H1 (cell line): ENCODE measurements around the gene KDM6A. TPM values are rescaled to one million over a fixed set of nuclear protein-coding genes. Genes with fewer than 3 reads are reported as not detected.

ENCODE experiments used
- ASH2L ChIP-seq: fragments of 200-600, 300-600 bp; sonication (generic); IDR thresholded peaks from one replicate; pipeline ENCODE4 v1.7.1; 2017; ENCODE audit warnings: low read length
- BCL11A ChIP-seq, 2 experiments: IDR thresholded peaks; one replicate each; pipeline ENCODE4 v1.6.1; 2011; ENCODE audit warnings: low read depth in 2 of 2, low read length in 2 of 2, mild to moderate bottlenecking in 2 of 2
- FOSL1 ChIP-seq: IDR thresholded peaks from 2 replicates; pipeline ENCODE4 v1.6.1; 2011; ENCODE audit warnings: mild to moderate bottlenecking, low read depth, low read length, moderate library complexity; ENCODE audit not compliant: insufficient read depth
- PHF8 ChIP-seq: fragments of 200-600 bp; sonication (generic); conservative IDR thresholded peaks from 2 replicates; pipeline ENCODE4 v1.7.1; 2012; ENCODE audit warnings: low read depth, mild to moderate bottlenecking, inconsistent platforms, low read length, moderate library complexity
- POLR2A ChIP-seq, 2 experiments: IDR thresholded peaks; 1 replicate in 1 of 2; 2 replicates in 1 of 2; pipeline ENCODE4 v1.6.1; 2011; ENCODE audit warnings: low read depth in 2 of 2, low read length in 2 of 2, mild to moderate bottlenecking in 2 of 2; ENCODE audit errors: control extremely low read depth in 1 of 2
- polyA plus RNA-seq, 7 experiments: library from polyadenylated mRNA; depleted of rRNA in 3 of 7; stranded (reverse) in 5 of 7; unstranded in 2 of 7; fragments of >200 nt in 5 of 7; fragments of 200-250 nt in 2 of 7; gene quantifications; 1 replicate in 5 of 7; 2 replicates in 1 of 7; 4 replicates in 1 of 7; pipeline versions ENCODE4 v1.2.1 to v1.2.3, GENCODE V29; 2011 to 2013; ENCODE audit warnings: missing spikeins in 2 of 7, mixed read lengths in 2 of 7
- total RNA-seq: library from RNA; stranded (reverse); fragmentation: NEBNext Ultra II Directional; extraction: Animal tissue kit (Norgen Biotek cat#: 25700); gene quantifications from 2 replicates; pipeline ENCODE4 v1.2.1, GENCODE V29; 2021
- TF ChIP-seq, protein P1 (sequence below): fragments of 300-600 bp; sonication (generic); IDR thresholded peaks from 2 replicates; pipeline ENCODE4 v1.7.1; 2012; ENCODE audit warnings: low read length, moderate library complexity, mild to moderate bottlenecking, inconsistent platforms; ENCODE audit not compliant: insufficient replicate concordance
- TF ChIP-seq, protein P2 (sequence below): IDR thresholded peaks from 2 replicates; pipeline ENCODE4 v1.6.1; 2011; ENCODE audit warnings: low read depth, mild to moderate bottlenecking, low read length; ENCODE audit not compliant: insufficient read depth

The KDM6A gene
- total and polyA plus RNA-seq, 2 of the 8 experiments (the other 6 are each of a cell fraction or from before 2014, with no cell fraction given), result 43.5 to 58.4 TPM

DNA sequence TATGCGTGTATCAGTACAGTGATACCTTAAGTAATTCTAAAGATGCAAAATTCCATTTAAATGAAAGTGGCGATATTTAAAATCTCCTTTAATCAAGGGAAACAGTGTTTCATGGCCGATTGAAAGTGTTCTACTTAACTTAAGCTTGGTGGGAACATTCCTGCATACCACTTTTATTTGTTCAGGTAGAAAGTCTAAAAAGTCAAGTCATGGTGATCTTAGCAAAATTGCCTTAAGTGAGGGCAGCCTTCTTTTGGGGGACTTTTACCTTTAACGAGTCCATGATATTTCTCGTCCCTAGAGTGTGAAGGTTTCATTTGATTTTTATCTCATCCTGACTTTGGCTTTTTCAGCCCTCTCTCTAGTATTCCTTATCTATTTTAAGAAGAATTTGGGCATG lies 149.2 kb downstream of the KDM6A start (continued):
- TF ChIP-seq, protein P1, sequence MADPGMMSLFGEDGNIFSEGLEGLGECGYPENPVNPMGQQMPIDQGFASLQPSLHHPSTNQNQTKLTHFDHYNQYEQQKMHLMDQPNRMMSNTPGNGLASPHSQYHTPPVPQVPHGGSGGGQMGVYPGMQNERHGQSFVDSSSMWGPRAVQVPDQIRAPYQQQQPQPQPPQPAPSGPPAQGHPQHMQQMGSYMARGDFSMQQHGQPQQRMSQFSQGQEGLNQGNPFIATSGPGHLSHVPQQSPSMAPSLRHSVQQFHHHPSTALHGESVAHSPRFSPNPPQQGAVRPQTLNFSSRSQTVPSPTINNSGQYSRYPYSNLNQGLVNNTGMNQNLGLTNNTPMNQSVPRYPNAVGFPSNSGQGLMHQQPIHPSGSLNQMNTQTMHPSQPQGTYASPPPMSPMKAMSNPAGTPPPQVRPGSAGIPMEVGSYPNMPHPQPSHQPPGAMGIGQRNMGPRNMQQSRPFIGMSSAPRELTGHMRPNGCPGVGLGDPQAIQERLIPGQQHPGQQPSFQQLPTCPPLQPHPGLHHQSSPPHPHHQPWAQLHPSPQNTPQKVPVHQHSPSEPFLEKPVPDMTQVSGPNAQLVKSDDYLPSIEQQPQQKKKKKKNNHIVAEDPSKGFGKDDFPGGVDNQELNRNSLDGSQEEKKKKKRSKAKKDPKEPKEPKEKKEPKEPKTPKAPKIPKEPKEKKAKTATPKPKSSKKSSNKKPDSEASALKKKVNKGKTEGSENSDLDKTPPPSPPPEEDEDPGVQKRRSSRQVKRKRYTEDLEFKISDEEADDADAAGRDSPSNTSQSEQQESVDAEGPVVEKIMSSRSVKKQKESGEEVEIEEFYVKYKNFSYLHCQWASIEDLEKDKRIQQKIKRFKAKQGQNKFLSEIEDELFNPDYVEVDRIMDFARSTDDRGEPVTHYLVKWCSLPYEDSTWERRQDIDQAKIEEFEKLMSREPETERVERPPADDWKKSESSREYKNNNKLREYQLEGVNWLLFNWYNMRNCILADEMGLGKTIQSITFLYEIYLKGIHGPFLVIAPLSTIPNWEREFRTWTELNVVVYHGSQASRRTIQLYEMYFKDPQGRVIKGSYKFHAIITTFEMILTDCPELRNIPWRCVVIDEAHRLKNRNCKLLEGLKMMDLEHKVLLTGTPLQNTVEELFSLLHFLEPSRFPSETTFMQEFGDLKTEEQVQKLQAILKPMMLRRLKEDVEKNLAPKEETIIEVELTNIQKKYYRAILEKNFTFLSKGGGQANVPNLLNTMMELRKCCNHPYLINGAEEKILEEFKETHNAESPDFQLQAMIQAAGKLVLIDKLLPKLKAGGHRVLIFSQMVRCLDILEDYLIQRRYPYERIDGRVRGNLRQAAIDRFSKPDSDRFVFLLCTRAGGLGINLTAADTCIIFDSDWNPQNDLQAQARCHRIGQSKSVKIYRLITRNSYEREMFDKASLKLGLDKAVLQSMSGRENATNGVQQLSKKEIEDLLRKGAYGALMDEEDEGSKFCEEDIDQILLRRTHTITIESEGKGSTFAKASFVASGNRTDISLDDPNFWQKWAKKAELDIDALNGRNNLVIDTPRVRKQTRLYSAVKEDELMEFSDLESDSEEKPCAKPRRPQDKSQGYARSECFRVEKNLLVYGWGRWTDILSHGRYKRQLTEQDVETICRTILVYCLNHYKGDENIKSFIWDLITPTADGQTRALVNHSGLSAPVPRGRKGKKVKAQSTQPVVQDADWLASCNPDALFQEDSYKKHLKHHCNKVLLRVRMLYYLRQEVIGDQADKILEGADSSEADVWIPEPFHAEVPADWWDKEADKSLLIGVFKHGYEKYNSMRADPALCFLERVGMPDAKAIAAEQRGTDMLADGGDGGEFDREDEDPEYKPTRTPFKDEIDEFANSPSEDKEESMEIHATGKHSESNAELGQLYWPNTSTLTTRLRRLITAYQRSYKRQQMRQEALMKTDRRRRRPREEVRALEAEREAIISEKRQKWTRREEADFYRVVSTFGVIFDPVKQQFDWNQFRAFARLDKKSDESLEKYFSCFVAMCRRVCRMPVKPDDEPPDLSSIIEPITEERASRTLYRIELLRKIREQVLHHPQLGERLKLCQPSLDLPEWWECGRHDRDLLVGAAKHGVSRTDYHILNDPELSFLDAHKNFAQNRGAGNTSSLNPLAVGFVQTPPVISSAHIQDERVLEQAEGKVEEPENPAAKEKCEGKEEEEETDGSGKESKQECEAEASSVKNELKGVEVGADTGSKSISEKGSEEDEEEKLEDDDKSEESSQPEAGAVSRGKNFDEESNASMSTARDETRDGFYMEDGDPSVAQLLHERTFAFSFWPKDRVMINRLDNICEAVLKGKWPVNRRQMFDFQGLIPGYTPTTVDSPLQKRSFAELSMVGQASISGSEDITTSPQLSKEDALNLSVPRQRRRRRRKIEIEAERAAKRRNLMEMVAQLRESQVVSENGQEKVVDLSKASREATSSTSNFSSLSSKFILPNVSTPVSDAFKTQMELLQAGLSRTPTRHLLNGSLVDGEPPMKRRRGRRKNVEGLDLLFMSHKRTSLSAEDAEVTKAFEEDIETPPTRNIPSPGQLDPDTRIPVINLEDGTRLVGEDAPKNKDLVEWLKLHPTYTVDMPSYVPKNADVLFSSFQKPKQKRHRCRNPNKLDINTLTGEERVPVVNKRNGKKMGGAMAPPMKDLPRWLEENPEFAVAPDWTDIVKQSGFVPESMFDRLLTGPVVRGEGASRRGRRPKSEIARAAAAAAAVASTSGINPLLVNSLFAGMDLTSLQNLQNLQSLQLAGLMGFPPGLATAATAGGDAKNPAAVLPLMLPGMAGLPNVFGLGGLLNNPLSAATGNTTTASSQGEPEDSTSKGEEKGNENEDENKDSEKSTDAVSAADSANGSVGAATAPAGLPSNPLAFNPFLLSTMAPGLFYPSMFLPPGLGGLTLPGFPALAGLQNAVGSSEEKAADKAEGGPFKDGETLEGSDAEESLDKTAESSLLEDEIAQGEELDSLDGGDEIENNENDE, result no peak
- TF ChIP-seq PHF8, result no peak
- no peak for TF ChIP-seq BCL11A (IDR thresholded peaks at IDR 0.05; ENCODE audit: low read depth in 2 of 2, low read length in 2 of 2)
- TF ChIP-seq ASH2L, result no peak
- no peak for TF ChIP-seq FOSL1
- no peak for TF ChIP-seq POLR2A (IDR thresholded peaks at IDR 0.05; ENCODE audit: control extremely low read depth in 1 of 2, low read depth in 2 of 2, low read length in 2 of 2)
- TF ChIP-seq, protein P2, sequence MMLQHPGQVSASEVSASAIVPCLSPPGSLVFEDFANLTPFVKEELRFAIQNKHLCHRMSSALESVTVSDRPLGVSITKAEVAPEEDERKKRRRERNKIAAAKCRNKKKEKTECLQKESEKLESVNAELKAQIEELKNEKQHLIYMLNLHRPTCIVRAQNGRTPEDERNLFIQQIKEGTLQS, result no peak
